SHP77 (cell line): ENCODE results near the gene VIT.

Experiments used
- DNase-seq, 2 experiments: peaks; one replicate each; lab custom pipeline; 2025; lab: John Stamatoyannopoulos, UW

The VIT gene

DNA sequence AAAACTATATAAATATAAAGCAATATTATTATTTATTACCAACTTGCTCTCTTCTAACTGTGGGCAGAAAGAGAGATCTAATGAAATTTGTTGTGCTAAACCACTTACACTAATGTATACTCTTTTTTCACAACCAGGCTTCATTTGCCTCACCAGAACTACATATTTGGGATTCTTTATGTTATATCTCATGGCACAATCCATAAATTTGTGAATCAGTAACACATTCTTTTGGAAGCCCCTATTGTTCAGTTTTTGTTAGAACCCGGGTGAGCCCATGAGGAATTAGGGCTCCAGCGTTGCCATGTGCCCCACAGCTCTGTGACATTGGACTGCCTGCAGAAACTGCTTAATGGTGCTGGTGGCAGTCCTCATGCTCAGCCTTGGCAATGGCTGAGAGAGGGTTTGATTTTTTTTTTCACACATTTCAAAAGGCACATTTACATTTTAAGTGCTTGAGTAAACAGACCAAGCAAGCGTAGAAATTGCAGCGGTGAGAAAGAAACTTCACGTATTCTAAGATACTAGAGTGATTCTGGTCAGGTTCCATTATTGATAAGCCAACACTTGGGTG lies 15.3 kb downstream of the VIT start:
- no peak for DNase-seq

DNA sequence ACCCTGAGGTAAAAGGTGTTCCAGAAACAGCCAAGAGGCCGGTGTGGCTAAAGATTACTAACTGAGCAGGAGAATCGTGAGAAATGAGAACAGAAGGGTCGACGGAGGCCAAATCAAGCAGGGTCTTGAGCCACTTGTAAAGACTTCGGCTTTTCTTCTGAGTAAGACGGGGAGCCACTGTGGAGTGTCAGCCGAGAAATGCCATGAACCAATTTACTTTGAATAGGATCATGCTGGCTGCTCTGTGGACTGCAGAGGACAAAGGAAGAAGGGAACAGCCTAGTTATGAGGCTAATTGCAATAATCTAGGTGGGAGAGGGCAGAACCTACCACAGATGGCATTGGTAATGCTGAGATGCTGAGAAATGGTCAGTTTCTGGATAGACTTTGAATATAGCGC lies 16.8 kb downstream of the VIT start:
- no peak for DNase-seq

DNA sequence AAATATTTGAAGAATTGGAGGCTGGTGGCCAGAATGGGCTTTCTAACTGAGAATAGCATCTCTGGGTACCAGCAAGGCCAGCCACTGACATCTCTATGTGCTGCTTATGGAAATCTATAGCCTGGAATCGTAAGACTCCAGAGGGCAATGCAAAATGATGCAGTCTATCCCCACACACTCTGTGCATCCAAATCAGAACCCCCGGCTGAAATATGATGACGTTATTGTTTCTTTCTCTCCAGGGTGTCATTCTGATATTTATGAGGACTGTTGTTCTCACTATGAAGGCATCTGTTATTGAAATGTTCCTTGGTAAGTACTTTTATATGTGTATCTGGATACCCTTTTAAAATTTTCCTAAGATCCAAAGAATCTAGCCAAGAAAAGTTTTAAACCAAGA lies 19.6 kb downstream of the VIT start:
- no peak for DNase-seq

DNA sequence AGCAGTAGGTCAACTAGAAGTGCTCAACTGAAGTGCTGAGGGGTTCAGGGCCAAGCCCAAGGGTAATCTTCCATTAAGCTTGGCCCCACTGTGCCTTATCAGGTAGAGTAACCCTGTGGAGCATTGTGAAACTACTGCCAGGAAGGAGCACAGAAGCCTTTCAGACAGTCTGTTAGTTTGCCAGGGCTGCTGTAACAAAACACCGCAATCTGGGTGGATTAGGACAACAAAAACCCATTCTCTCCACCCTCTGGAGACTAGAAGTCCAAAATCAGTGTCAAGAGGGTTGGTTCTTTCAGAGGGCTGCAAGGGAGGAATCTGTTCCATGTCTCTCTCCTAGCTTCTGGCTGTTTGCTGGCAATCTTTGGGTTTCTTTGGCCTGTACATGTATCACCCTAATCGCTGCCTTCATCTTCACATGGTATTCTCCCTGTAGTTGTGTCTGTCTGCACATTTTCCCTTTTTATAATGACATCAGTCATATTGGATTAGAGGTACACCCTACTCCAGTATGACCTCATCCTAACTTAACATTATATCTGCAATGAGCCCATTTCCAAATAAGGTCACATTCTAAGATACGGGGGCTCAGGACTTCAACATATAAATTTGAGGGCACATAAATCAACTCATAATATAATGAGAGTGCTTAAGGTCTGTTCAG lies 21.2 kb downstream of the VIT start:
- no peak for DNase-seq

DNA sequence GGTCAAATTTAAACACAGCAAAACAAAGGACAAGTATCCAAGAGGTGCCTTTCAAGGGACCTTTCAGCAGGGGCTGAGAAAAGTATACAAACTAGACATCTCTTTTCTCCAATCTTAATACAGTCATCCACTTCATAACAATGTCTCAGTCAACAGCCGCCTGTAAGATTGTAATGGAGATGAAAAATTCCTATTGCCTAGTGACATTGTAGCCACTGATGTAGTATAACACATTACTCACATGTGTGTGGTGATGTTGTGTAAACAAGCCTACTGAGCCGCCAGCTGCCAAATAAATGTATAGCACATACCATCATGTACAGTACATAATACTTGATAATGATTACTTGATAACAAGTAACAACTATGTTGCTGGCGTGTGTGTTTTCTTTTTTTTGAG lies 31.0 kb downstream of the VIT start:
- no peak for DNase-seq

DNA sequence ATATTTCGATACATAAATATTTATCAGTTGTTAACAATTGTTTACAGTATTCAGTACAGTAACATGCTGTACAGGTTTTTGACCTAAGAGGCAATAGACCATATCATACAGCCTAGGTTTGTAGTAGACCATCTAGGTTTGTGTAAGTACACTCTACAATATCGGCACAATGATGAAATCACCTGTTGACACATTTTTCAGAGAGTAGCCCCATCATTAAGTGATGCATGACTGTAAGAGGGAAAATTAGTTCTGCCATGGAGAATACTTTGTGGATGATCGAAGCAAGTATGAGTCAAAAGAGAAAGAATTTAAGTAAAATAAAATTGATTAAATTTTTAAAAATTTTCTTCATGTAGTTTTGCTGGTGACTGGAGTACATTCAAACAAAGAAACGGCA lies 32.6 kb downstream of the VIT start:
- DNase-seq = no peak

DNA sequence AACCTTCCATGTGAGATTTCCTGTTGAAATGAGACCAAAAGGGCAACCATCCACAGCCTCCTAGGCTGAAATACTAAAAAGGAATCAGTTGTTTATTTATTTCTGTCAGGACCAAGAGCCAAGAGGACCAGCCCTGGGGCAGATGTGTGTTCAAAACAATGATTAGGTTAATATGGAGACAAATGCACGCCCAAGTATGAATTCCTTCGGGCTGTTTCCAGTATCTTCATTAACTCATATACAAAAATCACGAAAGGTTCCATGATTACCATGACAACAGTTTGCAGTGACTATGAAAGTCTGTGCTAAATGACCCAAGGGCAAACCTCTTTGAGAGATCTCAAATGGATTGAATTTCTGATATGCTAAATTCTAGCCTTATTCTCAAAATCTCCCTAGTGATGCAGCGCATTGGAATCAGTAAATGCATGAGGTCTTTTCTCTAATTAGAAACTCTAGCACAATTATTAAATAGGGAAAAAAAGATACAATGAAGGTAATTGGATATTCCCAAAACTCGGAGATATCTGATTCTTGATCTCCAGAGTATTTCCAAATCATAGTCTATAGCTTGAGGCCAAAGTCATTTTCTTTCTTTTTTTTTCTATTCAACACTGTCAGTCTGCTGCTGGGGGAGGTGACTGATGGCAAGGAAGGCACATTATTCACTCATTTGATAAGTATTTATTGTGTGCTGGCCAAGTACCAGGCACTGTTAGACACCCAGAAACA lies 35.6 kb downstream of the VIT start:
- DNase-seq = no peak

DNA sequence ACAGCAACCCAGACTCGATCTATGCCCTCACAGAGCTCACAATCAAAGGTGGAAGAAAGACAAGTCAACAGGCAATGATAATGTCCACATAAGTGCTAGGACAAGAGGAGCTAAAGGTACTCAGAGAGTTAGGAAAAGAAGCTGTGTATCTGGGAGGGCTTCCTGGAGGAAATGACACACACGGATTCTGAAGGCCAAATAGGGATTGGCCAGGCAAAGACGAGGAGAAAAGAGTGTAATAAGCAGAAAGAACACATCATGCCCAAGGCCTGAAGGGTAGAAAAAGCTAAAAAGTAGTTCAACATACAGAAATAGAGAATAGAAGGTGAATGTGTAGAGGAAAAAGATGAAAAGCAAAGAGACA lies 36.1 kb downstream of the VIT start:
- no peak for DNase-seq

DNA sequence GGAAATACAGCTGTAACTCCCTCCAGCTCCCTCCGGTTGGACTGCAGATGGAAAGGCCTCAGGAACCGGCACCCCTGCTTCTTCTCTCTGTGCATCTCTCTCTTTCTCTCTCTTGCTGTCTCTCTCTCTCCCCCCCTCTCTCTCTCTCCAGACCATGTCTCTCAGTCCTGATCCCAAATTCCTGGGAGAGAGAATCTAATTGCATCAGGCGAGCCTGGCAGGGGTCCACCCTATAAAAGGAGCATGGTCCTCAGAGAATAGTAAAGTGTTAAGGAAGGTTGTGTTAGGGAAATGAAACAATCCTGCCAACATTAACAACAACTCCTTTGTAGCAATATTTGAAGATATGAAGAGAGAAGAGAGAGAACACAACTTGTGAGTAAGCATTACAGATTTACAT lies 36.7 kb downstream of the VIT start:
- no peak for DNase-seq

DNA sequence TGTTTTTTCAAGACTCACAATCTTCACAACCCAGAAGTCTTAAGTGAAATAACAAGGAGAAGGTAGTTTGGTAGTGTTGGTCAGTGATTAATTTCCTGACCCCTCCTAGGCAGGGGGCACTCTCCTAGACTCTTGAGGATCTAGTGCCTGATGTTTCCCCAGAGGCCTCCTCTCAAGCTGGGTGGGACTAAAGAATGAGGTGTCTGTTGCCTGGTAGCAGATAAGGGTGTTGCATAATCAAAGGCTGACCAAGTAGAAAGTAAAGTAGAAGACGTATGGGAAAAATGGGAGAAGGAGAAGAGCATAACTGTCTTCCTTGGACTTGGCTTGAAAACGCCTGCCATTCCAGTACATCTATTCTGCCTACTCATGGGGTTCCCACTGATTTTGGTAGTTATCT lies 37.8 kb downstream of the VIT start:
- DNase-seq = no peak

DNA sequence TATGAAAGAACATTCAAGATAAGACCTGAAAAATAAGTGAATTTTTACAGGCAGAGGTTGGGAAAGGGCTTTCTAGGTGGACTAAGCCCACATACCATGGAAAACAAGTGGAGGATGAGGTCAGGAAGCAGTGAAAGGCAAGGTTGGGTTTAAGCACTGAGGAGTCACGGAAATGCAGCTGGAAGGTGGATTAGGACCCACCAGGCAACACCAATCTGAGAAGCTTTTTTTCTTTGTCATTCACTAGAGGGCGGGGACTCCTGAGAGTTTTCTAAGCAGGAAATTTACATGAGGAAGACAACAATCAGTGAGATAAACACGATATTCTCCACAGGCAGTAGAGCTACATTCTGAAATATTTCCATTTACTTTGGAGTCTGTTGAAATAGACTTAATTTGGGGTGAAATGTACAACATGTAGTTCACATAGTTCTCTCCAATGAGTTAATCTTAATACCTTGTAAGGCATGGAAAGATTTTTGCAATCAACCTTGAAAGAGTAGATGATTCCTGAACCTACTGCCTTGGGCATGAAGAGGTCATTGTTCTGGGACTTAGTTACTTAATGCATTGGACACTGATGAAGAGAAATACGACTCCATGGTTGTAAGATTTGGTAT lies 40.7 kb downstream of the VIT start:
- no peak for DNase-seq

DNA sequence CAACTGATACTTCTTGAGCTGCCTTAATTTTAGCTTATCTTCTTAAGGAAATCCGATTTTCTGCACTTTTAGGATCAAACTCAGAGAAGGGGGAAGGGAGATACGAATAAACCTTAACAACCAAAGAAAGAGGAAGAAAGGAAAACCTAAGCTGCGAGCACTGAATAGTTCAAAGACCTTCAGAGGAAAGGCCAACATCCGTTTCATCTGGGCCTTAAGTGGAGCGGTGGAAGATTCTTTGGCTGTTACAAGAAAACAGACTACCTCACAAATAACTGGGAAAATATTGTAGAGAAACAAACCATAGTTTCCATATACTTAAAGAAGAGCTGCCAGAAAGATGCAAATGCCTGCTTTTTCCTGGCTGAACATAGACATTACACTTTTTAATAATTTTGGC lies 43.6 kb downstream of the VIT start:
- DNase-seq = no peak

DNA sequence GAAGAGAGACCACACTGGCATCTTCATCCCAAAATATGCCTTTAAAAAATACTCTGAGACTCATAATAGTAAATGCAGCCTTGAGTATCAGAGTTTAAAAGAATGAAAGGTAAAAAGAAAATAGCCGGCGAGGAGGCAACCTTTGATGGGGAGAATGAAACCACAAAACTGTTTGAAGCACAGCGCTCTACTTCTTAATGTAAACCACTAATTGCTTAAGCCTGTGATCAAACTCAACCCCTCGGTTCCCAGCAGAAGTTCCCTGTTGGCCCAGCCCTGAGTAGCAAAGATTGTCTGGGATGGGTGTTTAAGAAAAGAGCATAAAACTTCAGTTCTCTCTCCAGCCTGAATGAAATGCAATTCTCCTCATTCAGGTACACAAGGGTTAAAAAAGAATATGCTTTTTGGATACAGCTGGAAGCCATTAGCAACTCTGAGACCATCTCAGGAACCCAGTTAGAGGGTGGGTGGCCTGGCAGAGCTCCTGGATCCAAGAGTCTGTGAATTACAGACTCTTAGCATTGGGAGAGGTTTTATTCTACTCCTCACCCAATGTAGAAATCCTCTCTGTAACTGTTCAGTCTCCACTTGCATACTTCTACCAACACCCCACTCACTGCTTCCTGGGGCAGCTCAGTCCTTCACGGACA lies 44.8 kb downstream of the VIT start:
- no peak for DNase-seq

DNA sequence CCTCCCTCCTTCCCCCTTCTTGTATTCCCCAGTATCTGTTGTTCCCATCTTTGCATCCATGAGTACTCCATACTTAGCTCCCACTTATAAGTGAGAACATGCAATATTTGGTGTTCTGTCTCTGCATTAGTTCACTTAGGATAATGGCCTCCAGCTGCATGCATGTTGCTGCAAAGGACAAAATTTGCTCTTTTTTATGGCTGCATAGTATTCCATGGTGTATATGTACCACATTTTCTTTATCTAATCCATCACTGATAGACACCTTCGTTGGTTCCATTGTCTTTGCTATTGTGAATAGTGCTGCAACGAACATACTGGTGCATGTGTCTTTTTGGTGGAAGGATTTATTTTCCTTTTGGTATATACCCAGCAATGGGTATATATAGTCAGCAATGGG lies 47.4 kb downstream of the VIT start:
- DNase-seq = no peak

DNA sequence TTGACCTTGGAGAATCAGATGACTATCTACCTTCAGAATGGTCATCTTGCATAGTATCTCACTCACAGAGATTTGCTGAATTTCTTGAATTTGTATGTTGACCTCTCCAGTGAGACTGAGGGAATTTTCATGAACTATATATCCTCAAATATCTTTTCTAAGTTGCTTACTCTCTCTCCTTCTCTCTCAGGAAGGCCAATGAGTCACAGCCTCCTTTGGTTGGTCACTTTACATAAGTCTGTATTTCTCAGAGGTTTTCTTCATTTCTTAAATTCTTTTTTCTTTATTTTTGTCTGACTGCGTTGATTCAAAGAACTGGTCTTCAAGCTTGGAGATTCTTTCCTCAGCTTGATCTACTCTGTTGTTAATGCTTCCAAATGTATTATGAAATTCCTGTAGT lies 51.7 kb downstream of the VIT start:
- no peak for DNase-seq

DNA sequence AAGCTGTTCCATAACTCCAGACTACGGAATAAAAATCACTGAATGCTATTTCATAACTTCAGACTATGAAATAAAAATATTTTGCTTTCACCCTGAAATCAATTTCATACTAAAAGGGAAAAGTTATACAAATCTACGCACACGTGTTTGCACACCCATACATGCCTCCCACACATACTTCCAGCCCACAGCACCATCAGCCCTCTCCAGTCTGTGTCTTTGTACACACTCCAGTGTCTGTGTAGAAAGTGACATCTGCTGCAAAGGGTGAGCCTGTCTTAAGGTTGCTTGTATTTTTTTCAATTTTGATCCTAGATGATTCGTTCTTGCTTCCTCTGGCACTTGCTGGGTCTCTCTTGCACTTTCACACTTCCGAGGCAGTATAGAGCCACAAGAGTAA lies 53.6 kb downstream of the VIT start:
- DNase-seq = no peak

DNA sequence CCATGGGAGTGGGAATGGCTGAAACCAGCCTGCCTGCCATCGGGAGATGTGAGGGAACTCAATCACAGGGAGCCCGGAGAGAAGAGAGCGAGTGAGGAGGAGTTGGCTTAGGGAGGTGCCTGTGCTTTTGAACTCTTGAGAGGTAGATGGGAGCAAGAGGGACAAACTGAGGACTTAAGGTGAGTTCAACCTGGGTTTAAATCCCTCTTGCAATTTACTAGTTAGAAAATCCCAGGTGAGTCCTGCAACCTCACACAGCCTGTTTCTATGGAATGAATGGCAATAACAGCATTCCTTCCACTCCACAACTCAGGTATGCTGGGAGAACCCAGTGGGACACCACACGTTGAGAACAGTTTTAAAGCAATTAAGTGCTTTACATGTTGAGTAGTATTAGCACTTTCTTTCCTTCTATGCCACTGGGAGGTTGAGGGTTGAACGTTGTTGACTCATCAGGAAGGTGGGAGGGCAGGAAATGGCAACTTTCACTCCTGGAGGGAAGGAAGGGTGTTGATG lies 57.3 kb downstream of the VIT start:
- no peak for DNase-seq

DNA sequence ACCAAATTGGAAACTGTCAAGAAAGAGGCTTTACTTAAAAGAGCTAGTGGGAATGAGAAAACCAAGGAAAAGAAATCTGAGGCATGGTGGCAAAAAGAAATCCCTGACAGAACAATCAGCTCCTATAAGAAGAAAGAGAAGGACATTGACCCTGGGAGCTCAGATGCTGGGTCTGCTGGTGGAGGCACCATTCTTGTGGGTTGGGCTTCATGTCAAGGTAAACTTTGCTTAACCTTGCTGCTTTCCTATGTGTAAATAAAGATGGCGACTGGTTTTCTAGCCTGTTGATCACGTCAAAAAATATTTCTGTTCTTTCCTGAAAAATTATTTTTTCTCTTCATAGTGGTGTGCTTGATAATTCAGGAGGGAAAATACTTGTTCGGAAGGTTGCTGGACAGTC lies 58.1 kb downstream of the VIT start:
- DNase-seq = no peak

DNA sequence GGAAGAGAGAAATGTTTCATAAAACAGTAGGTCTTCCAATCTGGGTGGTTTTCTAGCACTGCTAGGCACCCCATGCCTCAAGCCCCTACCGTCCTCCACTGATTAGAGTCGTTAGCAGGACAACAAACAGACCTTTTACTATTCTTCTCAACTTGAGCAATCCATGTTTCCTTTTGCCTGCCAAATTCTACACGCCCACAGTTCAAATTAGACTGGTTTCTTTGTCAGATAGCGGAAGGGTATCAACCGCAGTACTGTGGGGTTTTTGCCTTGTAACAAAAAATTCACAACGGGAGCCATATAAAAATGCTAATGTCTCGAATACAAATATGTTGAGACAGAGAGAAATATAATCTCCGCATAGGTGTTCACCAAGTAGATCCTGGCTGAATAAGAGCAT lies 59.9 kb downstream of the VIT start:
- no peak for DNase-seq

DNA sequence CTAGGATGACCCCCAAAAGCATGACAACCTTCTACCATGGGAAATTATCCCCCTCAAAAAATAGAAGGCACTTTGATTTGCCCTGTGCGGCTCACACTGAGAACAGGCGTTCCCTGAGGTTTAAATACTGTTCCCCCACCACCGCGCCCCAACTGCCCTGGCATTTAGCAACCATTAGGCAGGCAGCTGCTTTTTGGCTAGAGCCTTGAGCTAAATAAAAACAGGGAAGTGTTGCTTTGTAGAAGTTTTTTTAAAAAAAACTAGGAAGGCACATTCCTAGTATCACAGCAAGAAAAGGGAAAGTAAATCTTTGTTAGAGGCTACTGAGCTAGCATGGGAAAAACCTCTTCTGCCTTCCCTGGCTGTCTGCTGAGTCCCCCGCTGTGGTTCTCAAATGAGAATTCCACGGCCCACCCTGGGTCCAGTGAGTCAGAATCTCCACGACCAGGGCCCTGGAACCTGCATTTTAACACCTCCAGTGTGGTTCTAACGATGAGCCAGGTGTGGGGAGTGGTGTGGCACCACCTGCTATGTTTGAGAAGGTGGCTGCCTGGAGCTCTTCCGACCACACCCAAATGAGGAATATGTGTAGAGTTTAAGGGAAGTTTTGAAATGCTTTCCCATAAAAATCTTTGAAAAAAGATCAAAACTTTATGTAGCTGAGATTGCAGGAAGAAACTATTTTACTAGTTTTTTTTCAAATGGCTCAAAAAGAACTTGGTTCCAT lies 66.4 kb downstream of the VIT start:
- DNase-seq = no peak

DNA sequence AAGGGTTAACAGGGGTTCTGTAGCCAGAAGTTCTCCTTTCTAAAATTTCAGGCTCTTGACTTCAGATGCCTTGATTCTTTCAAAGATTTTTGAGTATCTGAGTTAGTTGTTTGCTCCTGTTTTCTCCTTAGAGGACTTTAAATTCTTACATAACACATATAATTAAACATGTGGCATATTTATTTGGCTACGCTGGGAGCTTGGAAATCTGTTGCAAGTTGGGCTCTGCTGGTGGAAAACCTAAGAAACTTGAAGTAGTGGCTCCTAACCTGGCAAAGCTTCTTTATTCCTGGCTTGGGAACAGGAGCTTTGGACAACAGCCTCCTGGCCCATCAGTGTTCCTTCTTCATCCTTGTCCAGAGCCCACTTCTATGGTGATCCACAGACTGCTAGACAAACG lies 72.6 kb downstream of the VIT start:
- no peak for DNase-seq
